H1 (cell line): ENCODE data around the gene PPP2R2B.

Experiments used
- ASH2L ChIP-seq: fragments of 200-600, 300-600 bp; sonication (generic); IDR thresholded peaks from one replicate; pipeline ENCODE4 v1.7.1; 2017; ENCODE audit warnings: low read length
- BRCA1 ChIP-seq: IDR thresholded peaks from 2 replicates; pipeline ENCODE4 v1.6.1; 2012; ENCODE audit warnings: low read depth, low read length, improper control_type of control experiment
- CTCF ChIP-seq, 3 experiments: IDR thresholded peaks; 1 replicate in 2 of 3; 2 replicates in 1 of 3; pipeline versions ENCODE4 v1.5.1 to v1.6.1; 2011; ENCODE audit warnings: low read length in 3 of 3, mild to moderate bottlenecking in 3 of 3, inconsistent platforms in 2 of 3, low read depth in 1 of 3, moderate library complexity in 1 of 3; ENCODE audit not compliant: insufficient read depth in 1 of 3; ENCODE audit errors: control extremely low read depth in 1 of 3
- MAX ChIP-seq: IDR thresholded peaks from 2 replicates; pipeline ENCODE4 v1.6.1; 2012; ENCODE audit warnings: inconsistent platforms
- POLR2A ChIP-seq, 2 experiments: IDR thresholded peaks; 1 replicate in 1 of 2; 2 replicates in 1 of 2; pipeline ENCODE4 v1.6.1; 2011; ENCODE audit warnings: low read depth in 2 of 2, low read length in 2 of 2, mild to moderate bottlenecking in 2 of 2; ENCODE audit errors: control extremely low read depth in 1 of 2
- RFX5 ChIP-seq: IDR thresholded peaks from 2 replicates; pipeline ENCODE4 v1.6.1; 2011; ENCODE audit warnings: low read depth, low read length, improper control_type of control experiment, borderline replicate concordance
- SUZ12 ChIP-seq: fragments of 200-600 bp; sonication (generic); IDR thresholded peaks from 2 replicates; pipeline ENCODE4 v1.6.1; 2012; ENCODE audit warnings: mild to moderate bottlenecking, inconsistent platforms, low read length, moderate library complexity, mixed read lengths
- YY1 ChIP-seq: IDR thresholded peaks from 2 replicates; pipeline ENCODE4 v1.6.1; 2011; ENCODE audit warnings: low read depth, mild to moderate bottlenecking, low read length

GRCh38 chr5:146544232-146544631, 334.3 kb downstream of the PPP2R2B start:
- TF ChIP-seq CTCF (IDR thresholded peaks at IDR 0.05; ENCODE audit: control extremely low read depth in 1 of 3, insufficient read depth in 1 of 3, low read depth in 1 of 3, low read length in 3 of 3): no peak
- no peak for TF ChIP-seq SUZ12
- no peak for TF ChIP-seq YY1
- TF ChIP-seq POLR2A (IDR thresholded peaks at IDR 0.05; ENCODE audit: control extremely low read depth in 1 of 2, low read depth in 2 of 2, low read length in 2 of 2): no peak
- no peak for TF ChIP-seq RFX5
- no peak for TF ChIP-seq MAX
- no peak for TF ChIP-seq ASH2L
- no peak for TF ChIP-seq BRCA1
